ENCODE data around the gene MTHFD1L. TPM values are rescaled to one million over a fixed set of nuclear protein-coding genes. Genes with fewer than 3 reads are reported as not detected.

MTHFD1L gene
- total and polyA plus RNA-seq, 2 donors: 13.9 to 16.0 TPM

- H3K36me3 ChIP-seq (ENCODE audit: control insufficient read depth in 2 of 2, insufficient read depth in 2 of 2, low read length in 1 of 2): peaks cover 0 to 2% of the 10 kb centered on the region in 2 donors
- no peak overlapping the region for H3K27ac ChIP-seq (ENCODE audit: low read depth in 1 of 2, low read length in 1 of 2)
- H3K4me3 ChIP-seq (ENCODE audit: low read length in 2 of 2): no peak overlapping the region
- no peaks in the 10 kb centered on the region for H3K27me3 ChIP-seq (ENCODE audit: control insufficient read depth in 2 of 2, insufficient read depth in 1 of 2, low read length in 1 of 2)
- H3K4me1 ChIP-seq (ENCODE audit: control insufficient read depth in 2 of 2, insufficient read depth in 2 of 2, low read length in 2 of 2): peaks cover 4 to 6% of the 10 kb centered on the region in 2 donors
- no peak for DNase-seq (ENCODE audit: low read depth in 6 of 9, low spot score in 9 of 9)
- H3K9me3 ChIP-seq (ENCODE audit: control insufficient read depth in 2 of 2, insufficient read depth in 1 of 2, low read length in 1 of 2): no peaks in the 10 kb centered on the region
- WGBS: 98% methylated on average over 3 of the region's 3 CpGs
Measured at GRCh38 chr6:150900049-150900448, 34.5 kb downstream of the MTHFD1L start.

GRCh38 chr6:150902142-150902776 lies 36.8 kb downstream of the MTHFD1L start:
- H3K4me3 ChIP-seq (ENCODE audit: low read length in 2 of 2): no peak overlapping the region
- no peak overlapping the region for H3K27ac ChIP-seq (ENCODE audit: low read depth in 1 of 2, low read length in 1 of 2)
- peaks cover 6 to 9% of the 10 kb centered on the region in 2 donors for H3K36me3 ChIP-seq (ENCODE audit: control insufficient read depth in 2 of 2, insufficient read depth in 2 of 2, low read length in 1 of 2)
- no peaks in the 10 kb centered on the region for H3K9me3 ChIP-seq (ENCODE audit: control insufficient read depth in 2 of 2, insufficient read depth in 1 of 2, low read length in 1 of 2)
- H3K27me3 ChIP-seq (ENCODE audit: control insufficient read depth in 2 of 2, insufficient read depth in 1 of 2, low read length in 1 of 2): no peaks in the 10 kb centered on the region
- WGBS: 97% methylated on average over 3 of the region's 3 CpGs
- H3K4me1 ChIP-seq (ENCODE audit: control insufficient read depth in 2 of 2, insufficient read depth in 2 of 2, low read length in 2 of 2): peaks cover 0 to 3% of the 10 kb centered on the region in 2 donors
- DNase-seq (ENCODE audit: low read depth in 6 of 9, low spot score in 9 of 9): no peak

- no peak overlapping the region for H3K27ac ChIP-seq (ENCODE audit: low read depth in 1 of 2, low read length in 1 of 2)
- peaks cover 8 to 9% of the 10 kb centered on the region in 2 donors for H3K36me3 ChIP-seq (ENCODE audit: control insufficient read depth in 2 of 2, insufficient read depth in 2 of 2, low read length in 1 of 2)
- no peaks in the 10 kb centered on the region for H3K4me1 ChIP-seq (ENCODE audit: control insufficient read depth in 2 of 2, insufficient read depth in 2 of 2, low read length in 2 of 2)
- 89% methylated on average over 6 of the region's 6 CpGs for WGBS
- no peaks in the 10 kb centered on the region for H3K9me3 ChIP-seq (ENCODE audit: control insufficient read depth in 2 of 2, insufficient read depth in 1 of 2, low read length in 1 of 2)
- DNase-seq (ENCODE audit: low read depth in 6 of 9, low spot score in 9 of 9): no peak
- no peaks in the 10 kb centered on the region for H3K27me3 ChIP-seq (ENCODE audit: control insufficient read depth in 2 of 2, insufficient read depth in 1 of 2, low read length in 1 of 2)
- H3K4me3 ChIP-seq (ENCODE audit: low read length in 2 of 2): no peak overlapping the region
Measured at GRCh38 chr6:150905769-150906168, 40.3 kb downstream of the MTHFD1L start.

GRCh38 chr6:150906641-150907326 lies 41.3 kb downstream of the MTHFD1L start:
- DNase-seq (ENCODE audit: low read depth in 6 of 9, low spot score in 9 of 9): no peak
- H3K36me3 ChIP-seq (ENCODE audit: control insufficient read depth in 2 of 2, insufficient read depth in 2 of 2, low read length in 1 of 2): peaks cover 9 to 11% of the 10 kb centered on the region in 2 donors
- no peaks in the 10 kb centered on the region for H3K9me3 ChIP-seq (ENCODE audit: control insufficient read depth in 2 of 2, insufficient read depth in 1 of 2, low read length in 1 of 2)
- 98% methylated on average over 1 of the region's 1 CpG for WGBS
- no peak overlapping the region for H3K4me3 ChIP-seq (ENCODE audit: low read length in 2 of 2)
- H3K4me1 ChIP-seq (ENCODE audit: control insufficient read depth in 2 of 2, insufficient read depth in 2 of 2, low read length in 2 of 2): no peaks in the 10 kb centered on the region
- H3K27me3 ChIP-seq (ENCODE audit: control insufficient read depth in 2 of 2, insufficient read depth in 1 of 2, low read length in 1 of 2): no peaks in the 10 kb centered on the region
- H3K27ac ChIP-seq (ENCODE audit: low read depth in 1 of 2, low read length in 1 of 2): no peak overlapping the region

- no peaks in the 10 kb centered on the region for H3K4me1 ChIP-seq (ENCODE audit: control insufficient read depth in 2 of 2, insufficient read depth in 2 of 2, low read length in 2 of 2)
- H3K36me3 ChIP-seq (ENCODE audit: control insufficient read depth in 2 of 2, insufficient read depth in 2 of 2, low read length in 1 of 2): peaks cover 9 to 11% of the 10 kb centered on the region in 2 donors
- 94% methylated on average over 8 of the region's 8 CpGs for WGBS
- H3K27ac ChIP-seq (ENCODE audit: low read depth in 1 of 2, low read length in 1 of 2): no peak overlapping the region
- DNase-seq (ENCODE audit: low read depth in 6 of 9, low spot score in 9 of 9): no peak
- no peaks in the 10 kb centered on the region for H3K9me3 ChIP-seq (ENCODE audit: control insufficient read depth in 2 of 2, insufficient read depth in 1 of 2, low read length in 1 of 2)
- H3K27me3 ChIP-seq (ENCODE audit: control insufficient read depth in 2 of 2, insufficient read depth in 1 of 2, low read length in 1 of 2): no peaks in the 10 kb centered on the region
- H3K4me3 ChIP-seq (ENCODE audit: low read length in 2 of 2): no peak overlapping the region
Measured at GRCh38 chr6:150907383-150907782, 41.9 kb downstream of the MTHFD1L start.

- WGBS: 98% methylated on average over 2 of the region's 2 CpGs
- no peak overlapping the region for H3K4me3 ChIP-seq (ENCODE audit: low read length in 2 of 2)
Measured at GRCh38 chr6:150908901-150909300, 43.4 kb downstream of the MTHFD1L start.

GRCh38 chr6:150910561-150910960 lies 45.1 kb downstream of the MTHFD1L start:
- Histone ChIP-seq H3K36me3 (ENCODE audit: control insufficient read depth in 2 of 2, insufficient read depth in 2 of 2, low read length in 1 of 2) (peaks cover 6 to 11% of the 10 kb centered on the region in 2 donors), H3K4me3 (ENCODE audit: low read length in 2 of 2) (no peak overlapping the region), H3K4me1 (ENCODE audit: control insufficient read depth in 2 of 2, insufficient read depth in 2 of 2, low read length in 2 of 2) (no peaks in the 10 kb centered on the region), H3K27me3 (ENCODE audit: control insufficient read depth in 2 of 2, insufficient read depth in 1 of 2, low read length in 1 of 2) (no peaks in the 10 kb centered on the region), H3K9me3 (ENCODE audit: control insufficient read depth in 2 of 2, insufficient read depth in 1 of 2, low read length in 1 of 2) (no peaks in the 10 kb centered on the region), H3K27ac (ENCODE audit: low read depth in 1 of 2, low read length in 1 of 2) (no peak overlapping the region)
- WGBS: 49% methylated on average over 2 of the region's 2 CpGs
- DNase-seq (ENCODE audit: low read depth in 6 of 9, low spot score in 9 of 9): no peak

More at GRCh38 chr6:150908901-150909300, 43.4 kb downstream of the MTHFD1L start:
- Histone ChIP-seq H3K36me3 (ENCODE audit: control insufficient read depth in 2 of 2, insufficient read depth in 2 of 2, low read length in 1 of 2) (peaks cover 8 to 11% of the 10 kb centered on the region in 2 donors), H3K27ac (ENCODE audit: low read depth in 1 of 2, low read length in 1 of 2) (no peak overlapping the region), H3K9me3 (ENCODE audit: control insufficient read depth in 2 of 2, insufficient read depth in 1 of 2, low read length in 1 of 2) (no peaks in the 10 kb centered on the region), H3K4me1 (ENCODE audit: control insufficient read depth in 2 of 2, insufficient read depth in 2 of 2, low read length in 2 of 2) (no peaks in the 10 kb centered on the region), H3K27me3 (ENCODE audit: control insufficient read depth in 2 of 2, insufficient read depth in 1 of 2, low read length in 1 of 2) (no peaks in the 10 kb centered on the region)
- no peak for DNase-seq (ENCODE audit: low read depth in 6 of 9, low spot score in 9 of 9)

- Histone ChIP-seq H3K9me3 (ENCODE audit: control insufficient read depth in 2 of 2, insufficient read depth in 1 of 2, low read length in 1 of 2) (no peaks in the 10 kb centered on the region), H3K4me3 (ENCODE audit: low read length in 2 of 2) (no peak overlapping the region), H3K36me3 (ENCODE audit: control insufficient read depth in 2 of 2, insufficient read depth in 2 of 2, low read length in 1 of 2) (peaks cover under 1 to 13% of the 10 kb centered on the region in 2 donors), H3K27ac (ENCODE audit: low read depth in 1 of 2, low read length in 1 of 2) (no peak overlapping the region), H3K27me3 (ENCODE audit: control insufficient read depth in 2 of 2, insufficient read depth in 1 of 2, low read length in 1 of 2) (no peaks in the 10 kb centered on the region), H3K4me1 (ENCODE audit: control insufficient read depth in 2 of 2, insufficient read depth in 2 of 2, low read length in 2 of 2) (no peaks in the 10 kb centered on the region)
- DNase-seq (ENCODE audit: low read depth in 6 of 9, low spot score in 9 of 9): no peak
- WGBS: 97% methylated on average over 6 of the region's 6 CpGs
Measured at GRCh38 chr6:150914372-150914771, 48.9 kb downstream of the MTHFD1L start.

GRCh38 chr6:150915131-150915879 lies 49.8 kb downstream of the MTHFD1L start:
- no peaks in the 10 kb centered on the region for H3K27me3 ChIP-seq (ENCODE audit: control insufficient read depth in 2 of 2, insufficient read depth in 1 of 2, low read length in 1 of 2)
- WGBS: 95% methylated on average over 6 of the region's 6 CpGs
- no peak overlapping the region for H3K4me3 ChIP-seq (ENCODE audit: low read length in 2 of 2)
- no peaks in the 10 kb centered on the region for H3K9me3 ChIP-seq (ENCODE audit: control insufficient read depth in 2 of 2, insufficient read depth in 1 of 2, low read length in 1 of 2)
- no peaks in the 10 kb centered on the region for H3K4me1 ChIP-seq (ENCODE audit: control insufficient read depth in 2 of 2, insufficient read depth in 2 of 2, low read length in 2 of 2)
- DNase-seq (ENCODE audit: low read depth in 6 of 9, low spot score in 9 of 9): no peak
- H3K27ac ChIP-seq (ENCODE audit: low read depth in 1 of 2, low read length in 1 of 2): no peak overlapping the region
- peaks cover 8 to 20% of the 10 kb centered on the region in 2 donors for H3K36me3 ChIP-seq (ENCODE audit: control insufficient read depth in 2 of 2, insufficient read depth in 2 of 2, low read length in 1 of 2)

Measured in thymus (tissue), 11 donors.